IMR-90 (cell line): ENCODE results near the gene ARL8B. TPM values are rescaled to one million over a fixed set of nuclear protein-coding genes. Genes with fewer than 3 reads are reported as not detected.

ENCODE experiments used
- ATAC-seq: fragments of 200-7000 bp; cut with Tn5 transposase; 2 replicates; pipeline ENCODE4 v1.9.1; 2020; ENCODE audit warnings: low read depth, mild to moderate bottlenecking, moderate library complexity
- BruUV-seq: library from RNA; stranded (reverse); fragments of 400-500 nt; replicated peaks from 2 replicates; lab custom pipeline; 2021; lab: Mats Ljungman, UMichigan
- CTCF ChIA-PET: fragments of 300-600 bp; formaldehyde crosslinking; extraction: SDS; loops from one replicate; lab custom pipeline; 2021; ENCODE audit warnings: antibody characterized with exemption; lab: Yijun Ruan, JAX
- POLR2A ChIA-PET: fragments of 300-600 bp; sonication (Branson Sonifier 250); formaldehyde crosslinking; loops from one replicate; lab custom pipeline; 2022; ENCODE audit warnings: antibody characterized with exemption; ENCODE audit not compliant: unreplicated experiment; lab: Charles Lee
- DNase-seq: peaks from one replicate; pipeline ENCODE4 v3.0.0; 2013
- H2AFZ ChIP-seq: replicated peaks from 2 replicates; pipeline ENCODE3; 2013; ENCODE audit warnings: low read length, mild to moderate bottlenecking; ENCODE audit not compliant: poor library complexity
- H2AK5ac ChIP-seq: 2 replicates; pipeline ENCODE4 v1.6.1; 2013; ENCODE audit warnings: low read depth, low read length, inconsistent platforms
- H2AK9ac ChIP-seq: replicated peaks from 2 replicates; pipeline ENCODE3; 2013; ENCODE audit warnings: mild to moderate bottlenecking, low read depth, low read length, moderate library complexity; ENCODE audit not compliant: poor library complexity
- H2BK120ac ChIP-seq: 2 replicates; pipeline ENCODE4 v1.6.1; 2013; ENCODE audit warnings: low read depth, low read length, inconsistent platforms
- H2BK15ac ChIP-seq: 3 replicates; pipeline ENCODE4 v1.6.1; 2013; ENCODE audit warnings: low read depth, low read length, inconsistent platforms
- H2BK20ac ChIP-seq: 2 replicates; pipeline ENCODE4 v1.6.1; 2013; ENCODE audit warnings: low read depth, mild to moderate bottlenecking, inconsistent platforms, low read length, moderate library complexity
- H2BK5ac ChIP-seq: 2 replicates; pipeline ENCODE4 v1.6.1; 2013; ENCODE audit warnings: mild to moderate bottlenecking, low read depth, low read length, inconsistent platforms; ENCODE audit not compliant: poor library complexity, severe bottlenecking
- H3K14ac ChIP-seq: replicated peaks from 2 replicates; pipeline ENCODE4 v1.6.1; 2013; ENCODE audit warnings: low read depth, low read length, inconsistent platforms
- H3K18ac ChIP-seq: 2 replicates; pipeline ENCODE4 v1.6.1; 2013; ENCODE audit warnings: low read depth, low read length, control low read depth
- H3K23ac ChIP-seq: 2 replicates; pipeline ENCODE4 v1.6.1; 2013; ENCODE audit warnings: low read depth, low read length, inconsistent platforms
- H3K27ac ChIP-seq: 2 replicates; pipeline ENCODE4 v1.5.1; 2013; ENCODE audit warnings: mild to moderate bottlenecking, control low read depth, low read length; ENCODE audit not compliant: insufficient read depth
- H3K27me3 ChIP-seq: 2 replicates; pipeline ENCODE4 v1.6.1; 2013; ENCODE audit warnings: low read length; ENCODE audit not compliant: control insufficient read depth, insufficient read depth
- H3K36me3 ChIP-seq: 2 replicates; pipeline ENCODE4 v1.6.1; 2013; ENCODE audit warnings: low read length, mixed read lengths; ENCODE audit not compliant: control insufficient read depth, insufficient read depth
- H3K4ac ChIP-seq: 2 replicates; pipeline ENCODE4 v1.6.1; 2013; ENCODE audit warnings: low read depth, low read length, inconsistent platforms
- H3K4me1 ChIP-seq: 2 replicates; pipeline ENCODE4 v1.6.1; 2013; ENCODE audit warnings: low read length, mixed read lengths; ENCODE audit not compliant: control insufficient read depth, insufficient read depth
- H3K4me2 ChIP-seq: 2 replicates; pipeline ENCODE4 v1.6.1; 2013; ENCODE audit warnings: low read depth, mild to moderate bottlenecking, control low read depth, low read length, moderate library complexity
- H3K4me3 ChIP-seq: 2 replicates; pipeline ENCODE4 v1.5.1; 2013; ENCODE audit warnings: low read depth, mild to moderate bottlenecking, control low read depth, low read length, moderate library complexity; ENCODE audit not compliant: insufficient read depth
- H3K56ac ChIP-seq: 2 replicates; pipeline ENCODE4 v1.6.1; 2013; ENCODE audit warnings: low read length, inconsistent platforms; ENCODE audit not compliant: insufficient read depth; ENCODE audit errors: extremely low read depth
- H3K79me1 ChIP-seq, 2 experiments: 2 replicates each; pipeline ENCODE4 v1.6.1; 2013; ENCODE audit warnings: low read length in 2 of 2, inconsistent platforms in 1 of 2, low read depth in 1 of 2
- H3K9ac ChIP-seq: 2 replicates; pipeline ENCODE4 v1.6.1; 2013; ENCODE audit warnings: low read depth, low read length, control low read depth
- H3K9me1 ChIP-seq: 2 replicates; pipeline ENCODE4 v1.6.1; 2013; ENCODE audit warnings: low read length, inconsistent platforms; ENCODE audit not compliant: insufficient read depth
- H3K9me3 ChIP-seq: 2 replicates; pipeline ENCODE4 v1.6.1; 2013; ENCODE audit warnings: low read length; ENCODE audit not compliant: control insufficient read depth, insufficient read depth
- H4K20me1 ChIP-seq: 2 replicates; pipeline ENCODE4 v1.6.1; 2013; ENCODE audit warnings: low read length, inconsistent platforms; ENCODE audit not compliant: insufficient read depth
- H4K5ac ChIP-seq: 2 replicates; pipeline ENCODE4 v1.6.1; 2013; ENCODE audit warnings: mild to moderate bottlenecking, low read depth, low read length, control low read depth
- H4K8ac ChIP-seq, 2 experiments: 2 replicates each; pipeline ENCODE4 v1.6.1; 2013; ENCODE audit warnings: low read depth in 2 of 2, low read length in 2 of 2, control low read depth in 1 of 2, inconsistent platforms in 1 of 2
- H4K91ac ChIP-seq: 2 replicates; pipeline ENCODE4 v1.6.1; 2013; ENCODE audit warnings: low read depth, low read length, inconsistent platforms; ENCODE audit not compliant: insufficient read depth
- BHLHE40 ChIP-seq: fragments of 150-350 bp; IDR thresholded peaks from 2 replicates; pipeline ENCODE4 v1.6.1; 2016; ENCODE audit warnings: mild to moderate bottlenecking, low read depth, low read length
- CEBPB ChIP-seq: IDR thresholded peaks from 2 replicates; pipeline ENCODE4 v1.6.1; 2012; ENCODE audit warnings: low read depth, low read length, improper control_type of control experiment
- CHD1 ChIP-seq: IDR thresholded peaks from 2 replicates; pipeline ENCODE4 v1.6.1; 2012; ENCODE audit warnings: low read depth, low read length, improper control_type of control experiment
- FOS ChIP-seq: fragments of 150-350 bp; IDR thresholded peaks from 2 replicates; pipeline ENCODE4 v1.6.1; 2016; ENCODE audit warnings: low read depth, low read length
- MAZ ChIP-seq: IDR thresholded peaks from 2 replicates; pipeline ENCODE4 v1.6.1; 2012; ENCODE audit warnings: low read depth, mild to moderate bottlenecking, low read length, improper control_type of control experiment, moderate library complexity, borderline replicate concordance
- MXI1 ChIP-seq: IDR thresholded peaks from 2 replicates; pipeline ENCODE4 v1.6.1; 2012; ENCODE audit warnings: low read depth, mild to moderate bottlenecking, low read length, moderate library complexity, borderline replicate concordance
- NFE2L2 ChIP-seq: fragments of 150-350 bp; IDR thresholded peaks from 2 replicates; pipeline ENCODE4 v1.6.1; 2016; ENCODE audit warnings: low read depth, mild to moderate bottlenecking, low read length
- RAD21 ChIP-seq: IDR thresholded peaks from 2 replicates; pipeline ENCODE4 v1.6.1; 2012; ENCODE audit warnings: low read length, improper control_type of control experiment
- RCOR1 ChIP-seq: IDR thresholded peaks from 2 replicates; pipeline ENCODE4 v1.6.1; 2012; ENCODE audit warnings: mild to moderate bottlenecking, low read length, improper control_type of control experiment; ENCODE audit not compliant: insufficient replicate concordance
- RFX5 ChIP-seq: IDR thresholded peaks from 2 replicates; pipeline ENCODE4 v1.8.0; 2012; ENCODE audit warnings: low read depth, mild to moderate bottlenecking, low read length, moderate library complexity
- SMC3 ChIP-seq: fragments of 150-350 bp; IDR thresholded peaks from 2 replicates; pipeline ENCODE4 v1.6.1; 2016; ENCODE audit warnings: low read depth, mild to moderate bottlenecking, antibody characterized with exemption, low read length, moderate library complexity
- WGBS, 2 experiments: methylation state at CpG; one replicate each; pipeline versions ENCODE4 v1.1.5 to v1.1.7; 2013; ENCODE audit warnings: missing lambda C conversion rate in 2 of 2; ENCODE audit not compliant: insufficient read length in 1 of 2; ENCODE audit errors: extremely low coverage in 2 of 2; 5-methylcytosine and 5-hydroxymethylcytosine counted together
- dilution Hi-C: fragments of 300-500 bp; cut with HindIII; formaldehyde crosslinking; loops from one replicate; pipeline ENCODE4 v1.14.3; 2018; ENCODE audit warnings: low sequenced_read_pairs; ENCODE audit not compliant: unreplicated experiment
- in situ Hi-C: fragments of 300-500 bp; cut with MboI; formaldehyde crosslinking; loops from 3 replicates; pipeline ENCODE4 v1.14.3; 2019; ENCODE audit warnings: low sequenced_read_pairs, inconsistent platforms, mixed read lengths
- intact Hi-C: fragments of 100-400 bp; cut with micrococcal nuclease; formaldehyde crosslinking; loops from 2 replicates; pipeline ENCODE4 v1.10.0; 2022
- polyA plus RNA-seq, 3 experiments: library from polyadenylated mRNA; depleted of rRNA; stranded (reverse); fragments of >200 nt; gene quantifications; 2 replicates each; pipeline ENCODE4 v1.2.3, GENCODE V29; 2012; ENCODE audit warnings: low replicate concordance in 1 of 3
- total RNA-seq: library from RNA; depleted of rRNA; stranded (reverse); fragments of >200 nt; gene quantifications from 2 replicates; pipeline ENCODE4 v1.2.3, GENCODE V29; 2012
- TF ChIP-seq, protein P1 (sequence below): conservative IDR thresholded peaks from 2 replicates; pipeline ENCODE4 v1.5.1; 2012; ENCODE audit warnings: mild to moderate bottlenecking, low read depth, low read length, improper control_type of control experiment
- TF ChIP-seq, protein P2 (sequence below): fragments of 150-350 bp; IDR thresholded peaks from 2 replicates; pipeline ENCODE4 v1.6.1; 2016; ENCODE audit warnings: low read depth, mild to moderate bottlenecking, low read length, moderate library complexity, borderline replicate concordance

Gene ARL8B
- total and polyA plus RNA-seq, 2 of the 4 experiments (the other 2 are of a cell fraction), result 32.3 to 47.0 TPM

DNA sequence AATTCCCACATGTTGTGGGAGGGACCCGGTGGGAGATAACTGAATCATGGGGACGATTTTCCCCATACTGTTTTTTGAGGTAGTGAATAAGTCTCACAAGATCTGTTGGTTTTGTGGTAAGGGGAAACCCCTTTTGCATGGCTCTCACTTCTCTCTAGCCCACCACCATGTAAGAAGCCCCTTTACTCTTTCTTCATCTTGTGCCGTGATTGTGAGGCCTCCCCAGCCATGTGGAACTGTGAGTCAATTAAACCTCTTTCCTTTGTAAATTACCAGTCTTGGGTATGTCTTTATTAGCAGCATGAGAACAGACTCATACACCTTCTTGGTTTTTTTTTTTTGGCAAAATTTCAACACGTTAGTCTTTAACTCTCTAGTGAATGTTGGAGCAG, 18.1 kb downstream of the ARL8B start:
- dilution Hi-C loops, result no loop called here

More for the DNA sequence above, 18.1 kb downstream of the ARL8B start:
- H3K18ac ChIP-seq, result no peak overlapping the region
- no peak overlapping the region for H3K4me2 ChIP-seq
- H2BK15ac ChIP-seq, result no peak overlapping the region
- ChIA-PET POLR2A (no interaction called here), CTCF (no interaction called here)
- no peak overlapping the region for H2BK5ac ChIP-seq
- no peak overlapping the region for H4K5ac ChIP-seq
- no peaks in the 10 kb centered on the region for H3K27me3 ChIP-seq
- peaks cover 80% of the 10 kb centered on the region for H4K20me1 ChIP-seq
- BruUV-seq, result no TSS peak
- H3K4me1 ChIP-seq, result peaks cover 8% of the 10 kb centered on the region; the same call in 1 of the 2 replicates
- no CpG with 5 or more reads among the region's 4 CpGs for WGBS, 2 experiments
- H3K27ac ChIP-seq, result no peak overlapping the region
- no peaks in the 10 kb centered on the region for H3K36me3 ChIP-seq
- H2BK120ac ChIP-seq, result no peak overlapping the region
- no peak overlapping the region for H3K4ac ChIP-seq
- H2AFZ ChIP-seq, result no peak overlapping the region
- intact Hi-C loops (no loop called here), in situ Hi-C loops (no loop called here)
- H3K4me3 ChIP-seq, result no peak overlapping the region
- H3K9me3 ChIP-seq, result peaks cover 2% of the 10 kb centered on the region; the same call in 1 of the 2 replicates
- no peak overlapping the region for H2AK5ac ChIP-seq
- DNase-seq, result no peak
- H4K91ac ChIP-seq, result no peak overlapping the region
- H3K79me1 ChIP-seq, result peaks cover 41 to 79% of the 10 kb centered on the region in 2 experiments
- no peak overlapping the region for H2AK9ac ChIP-seq
- H3K14ac ChIP-seq, result no peak overlapping the region
- TF ChIP-seq CEBPB, result no peak
- no peak for TF ChIP-seq FOS
- no peak for TF ChIP-seq CHD1
- no peak for TF ChIP-seq RFX5
- TF ChIP-seq NFE2L2, result no peak
- TF ChIP-seq, protein P1, sequence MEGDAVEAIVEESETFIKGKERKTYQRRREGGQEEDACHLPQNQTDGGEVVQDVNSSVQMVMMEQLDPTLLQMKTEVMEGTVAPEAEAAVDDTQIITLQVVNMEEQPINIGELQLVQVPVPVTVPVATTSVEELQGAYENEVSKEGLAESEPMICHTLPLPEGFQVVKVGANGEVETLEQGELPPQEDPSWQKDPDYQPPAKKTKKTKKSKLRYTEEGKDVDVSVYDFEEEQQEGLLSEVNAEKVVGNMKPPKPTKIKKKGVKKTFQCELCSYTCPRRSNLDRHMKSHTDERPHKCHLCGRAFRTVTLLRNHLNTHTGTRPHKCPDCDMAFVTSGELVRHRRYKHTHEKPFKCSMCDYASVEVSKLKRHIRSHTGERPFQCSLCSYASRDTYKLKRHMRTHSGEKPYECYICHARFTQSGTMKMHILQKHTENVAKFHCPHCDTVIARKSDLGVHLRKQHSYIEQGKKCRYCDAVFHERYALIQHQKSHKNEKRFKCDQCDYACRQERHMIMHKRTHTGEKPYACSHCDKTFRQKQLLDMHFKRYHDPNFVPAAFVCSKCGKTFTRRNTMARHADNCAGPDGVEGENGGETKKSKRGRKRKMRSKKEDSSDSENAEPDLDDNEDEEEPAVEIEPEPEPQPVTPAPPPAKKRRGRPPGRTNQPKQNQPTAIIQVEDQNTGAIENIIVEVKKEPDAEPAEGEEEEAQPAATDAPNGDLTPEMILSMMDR, result no peak
- TF ChIP-seq RCOR1, result no peak
- TF ChIP-seq RAD21, result no peak
- TF ChIP-seq MAZ, result no peak
- TF ChIP-seq SMC3, result no peak
- TF ChIP-seq MXI1, result no peak
- TF ChIP-seq, protein P2, sequence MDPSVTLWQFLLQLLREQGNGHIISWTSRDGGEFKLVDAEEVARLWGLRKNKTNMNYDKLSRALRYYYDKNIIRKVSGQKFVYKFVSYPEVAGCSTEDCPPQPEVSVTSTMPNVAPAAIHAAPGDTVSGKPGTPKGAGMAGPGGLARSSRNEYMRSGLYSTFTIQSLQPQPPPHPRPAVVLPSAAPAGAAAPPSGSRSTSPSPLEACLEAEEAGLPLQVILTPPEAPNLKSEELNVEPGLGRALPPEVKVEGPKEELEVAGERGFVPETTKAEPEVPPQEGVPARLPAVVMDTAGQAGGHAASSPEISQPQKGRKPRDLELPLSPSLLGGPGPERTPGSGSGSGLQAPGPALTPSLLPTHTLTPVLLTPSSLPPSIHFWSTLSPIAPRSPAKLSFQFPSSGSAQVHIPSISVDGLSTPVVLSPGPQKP, result no peak
- TF ChIP-seq BHLHE40, result no peak
- H3K9me1 ChIP-seq, result peaks cover 8% of the 10 kb centered on the region
- no peak overlapping the region for H3K56ac ChIP-seq
- ATAC-seq, result no peak
- H3K23ac ChIP-seq, result no peak overlapping the region
- H4K8ac ChIP-seq, result no peak overlapping the region
- no peak overlapping the region for H2BK20ac ChIP-seq
- no peak overlapping the region for H3K9ac ChIP-seq
